OCI-LY7 (cell line): ENCODE data around the gene COA8.

Experiments used
- EZH2phosphoT487 ChIP-seq: fragments of 200-600 bp; sonication (generic); IDR thresholded peaks from 2 replicates; pipeline ENCODE4 v1.6.1; 2018; ENCODE audit warnings: low read depth, borderline replicate concordance, mild to moderate bottlenecking, mixed run types, antibody characterized with exemption, low read length, moderate library complexity, mixed read lengths
- TF ChIP-seq, protein P1 (sequence below): fragments of 200-600 bp; sonication (generic); conservative IDR thresholded peaks from 2 replicates; pipeline ENCODE4 v1.5.1; 2014; ENCODE audit warnings: mild to moderate bottlenecking, antibody characterized with exemption, low read length, moderate library complexity, mixed read lengths

DNA sequence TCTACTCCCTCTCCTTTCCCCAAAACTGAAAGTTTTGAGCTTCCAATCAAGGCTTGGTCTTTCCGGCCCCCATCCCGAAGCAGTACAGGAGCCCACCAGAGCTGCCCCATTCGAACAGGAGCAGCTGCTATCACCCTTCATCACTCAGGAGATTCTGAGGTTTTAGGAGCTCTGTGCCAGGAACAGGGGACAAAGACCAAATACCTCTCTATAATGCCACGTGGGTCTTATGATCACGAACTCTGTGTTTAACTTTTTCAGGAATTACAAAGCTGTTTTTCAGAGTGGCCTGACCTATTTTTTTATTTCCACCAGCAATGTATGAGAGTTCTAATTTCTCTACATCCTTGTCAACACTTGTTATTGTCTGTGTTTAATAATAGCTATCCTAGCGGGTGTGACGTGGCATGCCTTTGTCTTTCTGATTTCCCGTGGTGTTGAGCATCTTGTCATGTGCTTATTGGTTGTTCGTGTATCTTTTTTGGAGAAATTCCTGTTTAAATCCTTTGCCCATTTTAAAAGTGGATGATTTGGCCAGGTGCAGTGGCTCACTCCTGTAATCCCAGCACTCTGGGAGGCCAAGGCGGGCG lies 21.7 kb downstream of the COA8 start:
- TF ChIP-seq, protein P1, sequence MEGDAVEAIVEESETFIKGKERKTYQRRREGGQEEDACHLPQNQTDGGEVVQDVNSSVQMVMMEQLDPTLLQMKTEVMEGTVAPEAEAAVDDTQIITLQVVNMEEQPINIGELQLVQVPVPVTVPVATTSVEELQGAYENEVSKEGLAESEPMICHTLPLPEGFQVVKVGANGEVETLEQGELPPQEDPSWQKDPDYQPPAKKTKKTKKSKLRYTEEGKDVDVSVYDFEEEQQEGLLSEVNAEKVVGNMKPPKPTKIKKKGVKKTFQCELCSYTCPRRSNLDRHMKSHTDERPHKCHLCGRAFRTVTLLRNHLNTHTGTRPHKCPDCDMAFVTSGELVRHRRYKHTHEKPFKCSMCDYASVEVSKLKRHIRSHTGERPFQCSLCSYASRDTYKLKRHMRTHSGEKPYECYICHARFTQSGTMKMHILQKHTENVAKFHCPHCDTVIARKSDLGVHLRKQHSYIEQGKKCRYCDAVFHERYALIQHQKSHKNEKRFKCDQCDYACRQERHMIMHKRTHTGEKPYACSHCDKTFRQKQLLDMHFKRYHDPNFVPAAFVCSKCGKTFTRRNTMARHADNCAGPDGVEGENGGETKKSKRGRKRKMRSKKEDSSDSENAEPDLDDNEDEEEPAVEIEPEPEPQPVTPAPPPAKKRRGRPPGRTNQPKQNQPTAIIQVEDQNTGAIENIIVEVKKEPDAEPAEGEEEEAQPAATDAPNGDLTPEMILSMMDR, result no peak
- no peak for TF ChIP-seq EZH2phosphoT487
